Endothelial cell of hepatic sinusoid (primary cell): ENCODE measurements around the gene TRPV3.
"Not testable (repeated sequence)": the region's sequence is repeated elsewhere in the genome, so short reads cannot be mapped to it uniquely, and the experiment has no call there.

Source experiments
- in situ Hi-C: cut with HindIII; loops from 2 replicates; pipeline ENCODE4 v1.10.0; 2017; ENCODE audit warnings: low sequenced_read_pairs

TRPV3 gene

DNA sequence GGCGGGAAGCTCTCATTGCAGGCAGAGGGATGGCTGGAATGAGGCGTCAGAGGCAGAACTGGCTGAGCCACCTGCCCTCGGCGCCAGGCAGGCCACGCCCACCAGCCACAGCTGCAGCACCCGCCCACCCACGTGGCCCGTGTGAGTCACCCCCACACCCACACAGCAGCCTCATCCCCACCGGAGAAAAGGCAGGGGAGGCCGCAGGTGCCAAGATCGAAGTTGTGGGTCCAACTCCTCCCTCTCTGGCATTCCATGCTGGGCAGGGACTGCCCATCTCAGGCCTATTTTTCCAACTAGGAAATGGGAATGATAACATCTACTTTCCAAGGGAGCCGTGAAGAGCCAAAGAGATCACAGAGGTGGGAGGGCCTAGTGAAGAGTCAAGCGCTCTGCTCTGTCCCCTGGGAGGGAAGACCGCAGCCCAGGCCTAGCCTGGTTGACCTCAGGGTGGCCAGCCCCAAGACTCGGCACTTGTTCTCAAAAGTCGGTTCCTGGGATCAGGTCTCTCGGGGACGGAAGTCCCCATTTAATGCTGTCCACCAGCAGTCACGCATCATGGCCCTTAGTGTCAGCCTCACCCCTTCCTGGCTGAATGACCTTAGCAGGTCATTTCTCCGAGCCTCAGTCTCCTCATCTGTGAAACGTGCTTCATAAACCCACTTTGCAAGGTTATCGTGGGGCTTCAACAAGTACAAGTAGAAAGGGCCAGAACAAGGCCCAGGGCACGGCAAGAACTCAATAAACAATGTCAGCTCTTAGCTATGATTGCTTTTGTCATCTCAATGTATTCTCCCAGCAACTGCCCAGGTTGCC lies at the start of gene TRPV3:
Gene TRPV3, minus strand, starts transcription at position 45 of the 816 bp plus-strand sequence. CDS start 2,962 bp downstream, outside the sequence.
- in situ Hi-C loops: no loop called here

GRCh38 chr17:3603870-3604259 lies 46.3 kb upstream of the TRPV3 start:
- in situ Hi-C loops: no loop called here

DNA sequence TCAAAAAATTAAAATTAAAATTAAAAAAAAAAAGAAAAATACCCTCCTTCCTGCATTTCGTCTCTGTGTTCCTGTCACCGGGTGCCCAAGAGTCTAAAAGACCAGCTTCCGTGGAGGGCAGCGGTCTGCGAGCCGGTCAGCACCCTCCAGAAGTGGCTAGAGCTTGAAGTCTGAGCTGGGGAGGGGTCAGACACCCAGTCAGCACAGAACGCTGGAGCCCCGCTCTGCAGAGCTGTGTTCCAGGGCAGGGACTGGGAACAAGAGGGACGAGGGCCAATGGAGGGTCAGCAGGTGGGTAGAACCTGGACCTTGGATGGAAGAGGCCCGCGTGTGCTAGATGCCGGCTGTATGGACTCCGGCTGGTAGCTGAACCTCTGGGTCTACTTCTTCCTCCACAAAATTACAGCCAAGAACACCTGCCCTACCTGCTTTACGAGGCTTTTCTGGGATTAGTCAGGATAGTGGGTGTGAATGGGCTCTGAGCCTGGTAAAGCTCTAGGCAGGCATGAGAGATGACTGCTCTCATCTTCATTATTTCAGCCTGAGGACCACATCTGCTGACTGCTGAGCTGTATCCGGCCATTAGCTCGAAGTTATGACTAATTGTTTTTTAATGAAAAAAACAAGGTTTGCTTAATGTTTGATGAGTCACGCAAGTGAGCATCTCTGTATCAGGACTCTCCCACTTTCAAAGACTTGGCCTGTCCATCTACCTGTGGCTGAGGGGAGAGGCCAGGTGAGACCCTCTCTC lies 45.7 kb upstream of the TRPV3 start:
- in situ Hi-C loops: no loop called here

- in situ Hi-C loops: no loop called here
Observed at GRCh38 chr17:3602499-3602898, 44.9 kb upstream of the TRPV3 start.

DNA sequence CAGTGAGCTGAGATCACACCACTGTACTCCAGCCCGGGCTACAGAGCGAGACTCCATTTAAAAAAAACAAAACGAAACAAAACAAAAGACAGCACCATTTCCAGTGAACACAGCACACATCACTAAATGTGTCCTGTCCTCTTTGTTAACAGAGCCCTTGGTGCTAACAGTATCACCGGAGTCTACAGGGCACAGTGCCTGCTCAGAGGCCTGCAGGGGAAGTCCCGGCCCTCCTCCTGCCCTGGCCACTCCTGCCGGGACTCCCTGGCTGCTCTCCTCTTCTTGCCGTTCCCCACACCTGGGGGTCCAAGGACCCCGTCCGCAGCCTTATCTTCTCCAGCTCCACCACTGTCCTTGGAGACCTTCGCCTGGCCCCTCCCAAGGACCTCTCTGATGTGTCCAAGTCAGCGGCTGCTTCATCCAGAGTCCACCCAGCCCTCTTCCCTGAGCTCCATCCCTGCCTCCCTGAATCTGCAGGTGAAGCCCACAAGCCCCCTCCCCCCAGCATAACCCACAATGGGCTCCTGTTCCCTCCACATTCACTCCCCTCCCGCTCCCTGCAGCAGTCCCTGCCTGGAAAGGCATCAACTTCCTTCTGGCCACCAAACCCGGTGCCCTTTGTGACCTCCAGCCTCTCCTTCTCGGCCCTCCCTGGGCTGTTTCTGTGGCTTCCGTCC lies 43.1 kb upstream of the TRPV3 start:
- in situ Hi-C loops: no loop called here

DNA sequence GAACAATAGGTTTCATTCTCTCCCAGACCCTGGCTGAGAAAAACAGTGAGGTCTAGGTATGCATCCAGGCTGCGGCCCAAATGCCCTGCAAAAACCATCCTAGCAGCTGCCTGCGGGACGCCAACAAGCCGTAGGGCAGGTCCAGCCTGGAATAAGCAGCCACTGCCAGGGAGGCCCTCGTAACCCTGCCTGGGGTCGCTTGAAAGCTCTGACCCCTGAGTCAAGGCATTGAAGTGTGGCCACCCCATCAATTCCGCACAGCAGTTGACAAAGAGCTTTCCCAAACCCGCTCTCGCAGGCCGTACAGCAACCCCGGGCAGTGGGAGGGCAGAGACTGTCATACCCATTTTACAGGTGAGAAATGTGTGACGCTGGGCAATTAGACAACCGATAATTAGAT lies 40.5 kb upstream of the TRPV3 start:
- in situ Hi-C loops: no loop called here

- in situ Hi-C loops: no loop called here
Observed at GRCh38 chr17:3596804-3597464, 39.3 kb upstream of the TRPV3 start.

DNA sequence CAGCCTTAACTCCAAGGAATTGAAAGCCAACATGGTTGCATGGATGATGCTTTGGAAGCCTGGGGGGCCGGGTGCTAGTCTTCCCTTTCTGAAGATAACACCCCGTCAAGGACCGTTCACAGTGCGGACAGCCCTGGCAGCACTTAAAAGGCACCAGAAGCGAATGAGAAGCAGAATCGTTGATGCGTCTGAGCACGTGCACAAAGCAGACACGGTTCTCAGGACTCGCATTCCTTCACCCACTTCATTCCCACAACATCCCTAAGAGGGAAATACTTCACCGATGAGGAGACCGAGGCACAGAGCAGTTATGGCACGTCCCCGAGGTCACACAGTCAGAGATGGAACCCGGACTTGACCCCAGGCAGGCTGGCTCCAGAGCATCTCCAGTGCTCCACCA lies 37.4 kb upstream of the TRPV3 start:
- in situ Hi-C loops: no loop called here

DNA sequence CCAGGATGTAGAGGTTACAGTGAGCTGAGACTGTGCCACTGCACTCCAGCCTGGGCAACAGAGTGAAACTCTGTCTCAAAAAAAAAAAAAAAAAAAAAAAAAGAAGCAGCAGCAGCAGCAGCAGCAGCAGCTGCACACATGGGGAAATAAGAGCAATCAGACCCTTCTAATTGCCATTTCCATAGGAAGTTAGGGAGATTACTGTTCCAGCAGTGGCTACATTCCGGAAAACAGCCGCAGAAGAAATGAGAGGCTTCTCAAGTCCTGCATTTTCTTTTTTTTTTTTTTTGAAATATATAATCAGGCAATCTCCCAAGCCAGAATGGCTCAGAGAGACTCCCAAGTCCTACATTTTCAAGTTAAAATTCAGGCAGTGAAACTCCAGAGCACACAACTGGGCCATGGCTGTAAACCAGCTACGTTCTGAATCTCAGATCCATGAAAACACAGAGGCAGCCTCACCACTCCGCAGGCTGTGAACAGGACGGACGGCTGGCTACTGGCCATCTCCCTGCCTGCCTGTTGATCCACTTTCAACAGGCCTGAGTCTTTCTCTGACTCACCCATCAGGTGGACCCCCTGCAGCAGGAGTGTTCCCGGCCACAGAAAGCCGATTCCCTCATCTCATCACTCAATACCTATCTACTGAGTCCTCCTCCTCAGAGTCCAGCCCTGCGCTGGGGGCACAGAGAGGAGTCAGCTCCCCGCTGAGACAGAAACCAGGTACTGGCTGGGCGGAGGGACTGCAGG lies 36.6 kb upstream of the TRPV3 start:
- in situ Hi-C loops: no loop called here

- in situ Hi-C loops: no loop called here
Observed at GRCh38 chr17:3593384-3593783, 35.8 kb upstream of the TRPV3 start.

- in situ Hi-C loops: no loop called here
Observed at GRCh38 chr17:3592216-3592860, 34.7 kb upstream of the TRPV3 start.

- in situ Hi-C loops: no loop called here
Observed at GRCh38 chr17:3590768-3591167, 33.2 kb upstream of the TRPV3 start.

GRCh38 chr17:3590231-3590630 lies 32.6 kb upstream of the TRPV3 start:
- in situ Hi-C loops: no loop called here

GRCh38 chr17:3589784-3590183 lies 32.2 kb upstream of the TRPV3 start:
- in situ Hi-C loops: no loop called here

DNA sequence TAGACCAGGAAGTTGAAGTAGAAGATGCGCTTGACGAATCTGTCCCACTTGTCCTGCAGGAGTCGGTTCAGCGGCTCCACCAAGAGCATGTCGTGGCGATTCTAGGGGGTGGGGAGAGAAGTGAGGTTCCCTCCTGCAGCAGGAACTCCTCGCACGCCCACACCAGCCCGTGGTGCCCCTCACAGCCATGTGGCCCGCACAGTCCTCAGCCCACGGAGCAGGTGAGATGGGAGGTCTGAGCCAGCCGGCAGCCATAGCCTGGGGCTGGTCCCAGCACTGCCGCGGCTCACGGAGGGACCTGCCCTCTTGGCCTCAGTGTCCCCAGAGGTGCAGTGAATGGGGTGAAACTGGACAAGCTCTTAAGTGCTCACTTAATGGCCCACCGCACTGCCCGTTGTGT lies 28.2 kb upstream of the TRPV3 start:
- in situ Hi-C loops: no loop called here

DNA sequence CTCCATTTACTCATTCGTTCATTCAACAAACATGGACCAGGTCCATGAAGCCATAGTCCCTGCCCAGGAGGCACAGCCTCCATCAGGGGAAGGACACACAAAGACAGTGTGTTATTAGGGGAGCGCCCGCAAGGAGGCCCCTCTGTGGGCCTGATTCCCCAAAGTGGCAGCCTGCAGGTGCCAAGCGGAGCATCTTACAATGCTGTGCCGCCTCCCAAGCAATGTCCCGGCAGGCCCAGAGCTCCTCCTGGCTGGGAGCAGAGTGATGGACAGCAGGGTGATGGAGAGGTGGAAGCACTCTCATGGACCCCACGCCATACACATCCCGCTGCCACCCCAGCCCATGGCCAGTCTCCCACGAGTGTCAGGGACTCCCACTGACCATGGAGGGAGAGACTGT lies 25.8 kb upstream of the TRPV3 start:
- in situ Hi-C loops: no loop called here

DNA sequence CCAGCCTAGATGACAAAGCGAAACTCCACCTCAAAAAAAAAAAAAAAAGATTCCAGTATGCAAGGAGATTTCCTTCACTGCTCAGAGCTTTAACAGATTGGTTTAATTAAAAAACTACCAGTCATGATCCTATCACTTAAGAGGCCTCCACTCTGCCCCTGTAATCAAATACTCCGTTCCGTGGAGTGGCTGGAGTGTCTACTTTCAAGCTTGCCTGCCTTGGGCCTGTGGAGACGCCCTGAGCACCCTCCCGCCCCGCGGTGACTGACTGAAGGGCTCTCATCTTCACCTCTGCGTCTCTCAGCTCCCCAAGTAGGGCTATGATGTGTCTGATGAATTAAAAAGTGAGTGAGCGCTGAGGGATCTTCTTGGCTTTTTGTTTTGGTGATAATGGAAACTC lies 25.3 kb upstream of the TRPV3 start:
- in situ Hi-C loops: no loop called here

DNA sequence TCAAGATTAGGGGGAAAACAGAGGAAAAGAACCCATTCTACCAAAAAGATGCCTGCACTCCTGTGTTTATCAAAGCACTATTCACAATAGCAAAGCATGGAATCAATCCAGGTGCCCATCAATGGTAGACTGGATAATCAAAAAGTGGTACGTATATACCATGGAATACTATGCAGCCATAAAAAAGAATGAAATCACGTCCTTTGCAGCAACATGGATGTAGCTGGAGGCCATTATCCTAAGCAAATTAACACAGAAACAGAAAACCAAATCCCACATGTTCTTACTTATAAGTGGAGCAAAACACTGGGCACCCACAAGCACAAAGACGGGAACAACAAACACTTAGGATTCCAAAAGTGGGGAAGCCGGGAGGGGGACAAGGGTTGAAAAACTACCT lies 21.1 kb upstream of the TRPV3 start:
- in situ Hi-C loops: not testable (repeated sequence)

DNA sequence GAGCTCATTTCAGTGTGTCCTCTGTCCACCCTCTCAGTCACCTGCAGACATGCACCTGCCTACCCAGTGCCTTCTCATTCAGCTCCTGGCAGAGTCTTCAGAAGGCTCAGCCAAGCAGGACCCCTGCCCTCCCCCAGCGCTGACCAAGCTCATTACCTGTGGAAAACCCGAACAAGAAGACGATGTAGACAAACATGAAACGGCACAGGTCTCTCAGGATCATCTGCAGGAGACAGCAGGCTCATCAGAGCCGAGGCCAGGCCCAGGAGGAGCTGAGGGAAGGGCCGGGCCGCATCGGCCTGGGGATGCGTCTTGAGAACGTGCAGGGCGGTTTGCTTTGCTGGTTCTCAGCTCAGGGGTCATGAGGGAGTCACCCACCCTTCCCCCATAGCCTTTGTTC lies 19.4 kb upstream of the TRPV3 start:
- in situ Hi-C loops: no loop called here

DNA sequence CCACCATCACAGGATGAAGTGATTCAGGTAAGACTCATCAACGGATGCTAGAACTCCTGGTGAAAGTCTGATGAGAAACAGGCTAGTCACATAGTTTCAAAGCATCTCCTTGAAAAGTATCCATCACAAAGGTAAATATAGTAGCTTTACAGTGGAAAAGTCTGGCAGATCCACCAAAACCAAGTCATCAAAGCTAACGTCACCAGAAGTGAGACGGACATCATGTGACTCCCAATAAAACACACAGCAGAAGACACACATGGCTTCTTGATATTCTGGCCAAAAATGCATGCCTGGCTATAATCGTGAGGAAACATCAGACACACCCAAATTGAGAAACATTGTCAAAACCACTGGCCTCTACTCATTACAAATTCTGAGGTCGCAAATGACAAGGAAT lies 17.9 kb upstream of the TRPV3 start:
- in situ Hi-C loops: no loop called here
